Kidney capillary endothelial cell (primary cell): Measurements from ENCODE around the gene TMBIM4.

ENCODE experiments used
- DNase-seq: peaks from one replicate; pipeline ENCODE4 v3.0.0-alpha.2; 2018; ENCODE audit warnings: low spot score

The TMBIM4 gene

GRCh38 chr12:66090157-66090556, 79.6 kb downstream of the TMBIM4 start:
- DNase-seq: no peak

DNA sequence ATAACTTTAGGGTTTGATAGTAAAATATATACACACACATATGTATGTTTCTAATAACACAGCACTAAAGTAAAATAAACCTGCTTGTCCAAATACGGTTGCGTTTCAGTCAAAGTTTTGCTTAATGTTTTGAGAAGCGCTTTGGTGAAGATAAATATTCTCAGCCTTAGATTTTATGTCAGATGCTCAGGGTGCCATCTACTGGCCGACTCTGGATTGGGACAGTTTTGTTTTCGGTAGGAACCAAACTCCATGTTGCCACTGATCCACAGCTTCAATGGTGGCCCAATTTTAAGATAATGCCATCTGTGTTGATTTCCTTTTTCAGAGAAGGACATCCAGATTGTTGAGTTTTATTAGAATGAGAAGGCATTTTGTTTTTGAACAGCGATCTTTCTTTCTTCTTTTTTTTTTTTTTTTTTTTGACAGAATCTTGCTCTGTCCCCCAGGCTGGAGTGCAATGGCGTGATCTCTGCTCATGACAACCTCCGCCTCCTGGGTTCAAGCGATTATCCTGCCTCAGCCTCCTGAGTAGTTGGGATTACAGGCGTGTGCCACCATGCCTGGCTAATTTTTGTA, 82.3 kb downstream of the TMBIM4 start:
- DNase-seq: peak; percentile 69

GRCh38 chr12:66085998-66086397, 83.8 kb downstream of the TMBIM4 start:
- DNase-seq: no peak
